ENCODE data around the gene ABLIM1.

GRCh38 chr10:114686013-114686412 lies 27.9 kb upstream of the ABLIM1 start:
- no peak for TF ChIP-seq GATA3 (IDR thresholded peaks at IDR 0.05; ENCODE audit: low read depth, low read length)
- TF ChIP-seq GATA2 (IDR thresholded peaks at IDR 0.05; ENCODE audit: low read depth, low read length), result no peak
